Mesendoderm (in vitro differentiated cells): ENCODE results near the gene TTC23.

Experiments used
- DNase-seq: peaks from one replicate; pipeline ENCODE4 v3.0.0; 2013
- H2AK5ac ChIP-seq: 2 replicates; pipeline ENCODE4 v1.6.1; 2013; ENCODE audit warnings: low read length, inconsistent platforms
- H2BK120ac ChIP-seq: 2 replicates; pipeline ENCODE4 v1.6.1; 2013; ENCODE audit warnings: low read depth, mild to moderate bottlenecking, low read length, moderate library complexity, mixed read lengths
- H2BK15ac ChIP-seq: replicated peaks from 2 replicates; pipeline ENCODE4 v1.6.1; 2013; ENCODE audit warnings: low read depth, mild to moderate bottlenecking, moderate library complexity
- H2BK5ac ChIP-seq: 2 replicates; pipeline ENCODE4 v1.6.1; 2013; ENCODE audit warnings: low read length, inconsistent platforms
- H3K18ac ChIP-seq: 2 replicates; pipeline ENCODE4 v1.6.1; 2013; ENCODE audit warnings: mild to moderate bottlenecking, low read length, mixed read lengths
- H3K23ac ChIP-seq: one replicate; pipeline ENCODE4 v1.6.1; 2013; ENCODE audit warnings: low read length
- H3K27ac ChIP-seq: 2 replicates; pipeline ENCODE4 v1.5.1; 2013; ENCODE audit warnings: low read depth, mild to moderate bottlenecking, inconsistent platforms, low read length, moderate library complexity
- H3K27me3 ChIP-seq: 2 replicates; pipeline ENCODE4 v1.6.1; 2013; ENCODE audit warnings: low read length, control low read depth, mild to moderate bottlenecking, inconsistent platforms; ENCODE audit not compliant: insufficient read depth, poor library complexity
- H3K36me3 ChIP-seq: 2 replicates; pipeline ENCODE4 v1.6.1; 2013; ENCODE audit warnings: low read length, inconsistent platforms; ENCODE audit not compliant: control insufficient read depth, insufficient read depth
- H3K4ac ChIP-seq: one replicate; pipeline ENCODE4 v1.6.1; 2013; ENCODE audit warnings: low read depth, mild to moderate bottlenecking, low read length, moderate library complexity
- H3K4me1 ChIP-seq: 2 replicates; pipeline ENCODE4 v1.6.1; 2013; ENCODE audit warnings: low read depth, low read length, inconsistent platforms; ENCODE audit not compliant: control insufficient read depth
- H3K4me2 ChIP-seq: 2 replicates; pipeline ENCODE4 v1.6.1; 2013; ENCODE audit warnings: low read length
- H3K4me3 ChIP-seq: 2 replicates; pipeline ENCODE4 v1.5.1; 2013; ENCODE audit warnings: mild to moderate bottlenecking, low read length
- H3K56ac ChIP-seq: one replicate; pipeline ENCODE4 v1.6.1; 2013; ENCODE audit warnings: low read length
- H3K79me1 ChIP-seq: 2 replicates; pipeline ENCODE4 v1.6.1; 2013; ENCODE audit warnings: low read length, inconsistent platforms
- H3K79me2 ChIP-seq: 2 replicates; pipeline ENCODE4 v1.6.1; 2013; ENCODE audit warnings: mild to moderate bottlenecking, low read length; ENCODE audit not compliant: control insufficient read depth, insufficient read depth
- H3K9ac ChIP-seq: 2 replicates; pipeline ENCODE4 v1.6.1; 2013; ENCODE audit warnings: low read length, inconsistent platforms
- H4K5ac ChIP-seq: one replicate; pipeline ENCODE4 v1.6.1; 2013; ENCODE audit warnings: low read length
- H4K8ac ChIP-seq: one replicate; pipeline ENCODE4 v1.6.1; 2013; ENCODE audit warnings: low read depth, mild to moderate bottlenecking, control low read depth, low read length, moderate library complexity
- WGBS: extraction: QIAGEN DNeasy Blood & Tissue Kit; methylation state at CpG from one replicate; pipeline ENCODE4 v1.1.7; 2013; ENCODE audit warnings: low lambda C conversion rate, missing lambda C conversion rate; ENCODE audit not compliant: insufficient coverage; ENCODE audit errors: extremely low coverage; 5-methylcytosine and 5-hydroxymethylcytosine counted together

Gene TTC23

GRCh38 chr15:99282586-99282985 lies 33.2 kb upstream of the TTC23 start:
- no peak overlapping the region for H3K4me2 ChIP-seq
- H3K4me3 ChIP-seq: no peak overlapping the region
- H2BK120ac ChIP-seq: no peak overlapping the region
- no peak for DNase-seq
- no peak overlapping the region for H3K18ac ChIP-seq
- H3K79me1 ChIP-seq: no peaks in the 10 kb centered on the region
- no CpG with 5 or more reads among the region's 5 CpGs for WGBS
- H4K8ac ChIP-seq: no peak overlapping the region
- H3K9ac ChIP-seq: no peak overlapping the region
- no peak overlapping the region for H3K56ac ChIP-seq
- no peaks in the 10 kb centered on the region for H3K36me3 ChIP-seq
- H3K27ac ChIP-seq: no peak overlapping the region
- no peak overlapping the region for H2AK5ac ChIP-seq
- no peaks in the 10 kb centered on the region for H3K79me2 ChIP-seq
- H3K4me1 ChIP-seq: no peaks in the 10 kb centered on the region
- no peak overlapping the region for H4K5ac ChIP-seq
- H2BK15ac ChIP-seq: no peak overlapping the region
- no peak overlapping the region for H3K4ac ChIP-seq
- H3K27me3 ChIP-seq: no peaks in the 10 kb centered on the region
- H2BK5ac ChIP-seq: no peak overlapping the region
- H3K23ac ChIP-seq: no peak overlapping the region

GRCh38 chr15:99282121-99282520 lies 32.7 kb upstream of the TTC23 start:
- no peak overlapping the region for H2AK5ac ChIP-seq
- no peak overlapping the region for H2BK5ac ChIP-seq
- H3K18ac ChIP-seq: no peak overlapping the region
- H2BK120ac ChIP-seq: no peak overlapping the region
- no peak overlapping the region for H3K4me3 ChIP-seq
- no peaks in the 10 kb centered on the region for H3K36me3 ChIP-seq
- H3K4me2 ChIP-seq: no peak overlapping the region
- no peaks in the 10 kb centered on the region for H3K4me1 ChIP-seq
- no peak overlapping the region for H4K5ac ChIP-seq
- H4K8ac ChIP-seq: no peak overlapping the region
- H3K56ac ChIP-seq: no peak overlapping the region
- H3K79me2 ChIP-seq: no peaks in the 10 kb centered on the region
- no peak overlapping the region for H3K4ac ChIP-seq
- no peak for DNase-seq
- no peak overlapping the region for H3K23ac ChIP-seq
- H3K27me3 ChIP-seq: no peaks in the 10 kb centered on the region
- no peak overlapping the region for H3K27ac ChIP-seq
- H3K9ac ChIP-seq: no peak overlapping the region
- H3K79me1 ChIP-seq: no peaks in the 10 kb centered on the region
- no peak overlapping the region for H2BK15ac ChIP-seq

GRCh38 chr15:99279827-99280226 lies 30.4 kb upstream of the TTC23 start:
- H3K27me3 ChIP-seq: no peaks in the 10 kb centered on the region
- H2BK5ac ChIP-seq: no peak overlapping the region
- no peak overlapping the region for H3K4me3 ChIP-seq
- no peak overlapping the region for H3K56ac ChIP-seq
- no peaks in the 10 kb centered on the region for H3K79me1 ChIP-seq
- DNase-seq: no peak
- H3K4me1 ChIP-seq: no peaks in the 10 kb centered on the region
- no peaks in the 10 kb centered on the region for H3K36me3 ChIP-seq
- no peak overlapping the region for H2AK5ac ChIP-seq
- H3K4me2 ChIP-seq: no peak overlapping the region
- no CpG with 5 or more reads among the region's 3 CpGs for WGBS
- no peak overlapping the region for H3K27ac ChIP-seq
- H3K79me2 ChIP-seq: no peaks in the 10 kb centered on the region
- H3K4ac ChIP-seq: no peak overlapping the region
- no peak overlapping the region for H2BK120ac ChIP-seq
- no peak overlapping the region for H4K5ac ChIP-seq
- no peak overlapping the region for H3K9ac ChIP-seq
- H2BK15ac ChIP-seq: no peak overlapping the region
- H3K23ac ChIP-seq: no peak overlapping the region
- H4K8ac ChIP-seq: no peak overlapping the region
- no peak overlapping the region for H3K18ac ChIP-seq

- Histone ChIP-seq H3K36me3 (no peaks in the 10 kb centered on the region), H3K4ac (no peak overlapping the region)
- no CpG with 5 or more reads among the region's 3 CpGs for WGBS
Observed at GRCh38 chr15:99279290-99279689, 29.9 kb upstream of the TTC23 start.

GRCh38 chr15:99275525-99276128 lies 26.2 kb upstream of the TTC23 start:
- Histone ChIP-seq H3K36me3 (no peaks in the 10 kb centered on the region), H4K5ac (no peak overlapping the region), H3K9ac (no peak overlapping the region), H2BK120ac (no peak overlapping the region), H3K79me1 (no peaks in the 10 kb centered on the region), H3K4me1 (no peaks in the 10 kb centered on the region), H4K8ac (no peak overlapping the region), H3K4me2 (no peak overlapping the region), H3K4ac (no peak overlapping the region), H2AK5ac (no peak overlapping the region), H3K27ac (no peak overlapping the region), H3K79me2 (no peaks in the 10 kb centered on the region), H2BK15ac (no peak overlapping the region), H3K18ac (no peak overlapping the region), H3K4me3 (no peak overlapping the region), H3K23ac (no peak overlapping the region), H2BK5ac (no peak overlapping the region), H3K56ac (no peak overlapping the region), H3K27me3 (no peaks in the 10 kb centered on the region)
- WGBS: no CpG with 5 or more reads among the region's 9 CpGs
- DNase-seq: no peak

More at GRCh38 chr15:99279290-99279689, 29.9 kb upstream of the TTC23 start:
- Histone ChIP-seq H4K8ac (no peak overlapping the region), H3K56ac (no peak overlapping the region), H3K79me2 (no peaks in the 10 kb centered on the region), H3K27me3 (no peaks in the 10 kb centered on the region), H3K4me2 (no peak overlapping the region), H3K4me1 (no peaks in the 10 kb centered on the region), H3K23ac (no peak overlapping the region), H2BK120ac (no peak overlapping the region), H3K4me3 (no peak overlapping the region), H2AK5ac (no peak overlapping the region), H3K27ac (no peak overlapping the region), H4K5ac (no peak overlapping the region), H3K18ac (no peak overlapping the region), H2BK15ac (no peak overlapping the region), H3K9ac (no peak overlapping the region), H3K79me1 (no peaks in the 10 kb centered on the region), H2BK5ac (no peak overlapping the region)
- no peak for DNase-seq

GRCh38 chr15:99275061-99275460 lies 25.7 kb upstream of the TTC23 start:
- Histone ChIP-seq H3K4me2 (no peak overlapping the region), H3K9ac (no peak overlapping the region), H3K18ac (no peak overlapping the region), H2BK120ac (no peak overlapping the region), H2BK5ac (no peak overlapping the region), H3K27ac (no peak overlapping the region), H3K4me1 (no peaks in the 10 kb centered on the region), H3K23ac (no peak overlapping the region), H3K4ac (no peak overlapping the region), H3K56ac (no peak overlapping the region), H2BK15ac (no peak overlapping the region), H3K36me3 (no peaks in the 10 kb centered on the region), H3K79me1 (no peaks in the 10 kb centered on the region), H3K79me2 (no peaks in the 10 kb centered on the region), H2AK5ac (no peak overlapping the region), H4K8ac (no peak overlapping the region), H4K5ac (no peak overlapping the region), H3K27me3 (no peaks in the 10 kb centered on the region), H3K4me3 (no peak overlapping the region)
- no CpG with 5 or more reads among the region's 2 CpGs for WGBS
- DNase-seq: no peak
